Right lobe of liver (tissue), 6 donors: ENCODE measurements around the gene WDR82. TPM values are rescaled to one million over a fixed set of nuclear protein-coding genes. Genes with fewer than 3 reads are reported as not detected.

Source experiments
- ATAC-seq, 4 donors: fragments of 200-7000 bp; cut with Tn5 transposase; one replicate each; pipeline ENCODE4 v1.9.1; 2020; ENCODE audit warnings: mild to moderate bottlenecking in 4 of 4, moderate library complexity in 4 of 4
- DNase-seq, 3 donors: peaks; one replicate each; pipeline ENCODE4 v3.0.0-alpha.2; 2020
- H3K27ac ChIP-seq, 3 donors: fragments of 200-600 bp; one replicate each; pipeline ENCODE4 v1.8.0; 2022
- H3K27me3 ChIP-seq, 2 donors: fragments of 200-600 bp; one replicate each; pipeline ENCODE4 v1.8.0; 2022
- H3K36me3 ChIP-seq, 4 donors: fragments of 200-600 bp; sonication (generic) in 1 of 4; one replicate each; pipeline versions ENCODE4 v1.5.1 to v1.8.0; 2017 to 2022; ENCODE audit warnings: control low read depth in 1 of 4
- H3K4me1 ChIP-seq, 4 donors: fragments of 200-600 bp; sonication (generic) in 1 of 4; one replicate each; pipeline versions ENCODE4 v1.5.1 to v1.8.0; 2017 to 2022; ENCODE audit warnings: control low read depth in 1 of 4
- H3K4me3 ChIP-seq, 3 donors: fragments of 200-600 bp; one replicate each; pipeline ENCODE4 v1.8.0; 2022
- H3K9me3 ChIP-seq, 4 donors: fragments of 200-600 bp; sonication (generic) in 1 of 4; one replicate each; pipeline versions ENCODE4 v1.5.1 to v1.8.0; 2017 to 2022; ENCODE audit warnings: control low read depth in 1 of 4
- CTCF ChIP-seq, 4 donors: fragments of 200-600 bp in 3 of 4; fragments of 450-650 bp in 1 of 4; IDR thresholded peaks; one replicate each; pipeline versions ENCODE4 v1.5.1 to v1.8.0; 2016 to 2022; ENCODE audit warnings: antibody characterized with exemption in 4 of 4, mild to moderate bottlenecking in 2 of 4
- POLR2A ChIP-seq: fragments of 450-650 bp; IDR thresholded peaks from one replicate; pipeline ENCODE4 v1.6.1; 2017; ENCODE audit warnings: antibody characterized with exemption, mild to moderate bottlenecking
- WGBS: methylation state at CpG from one replicate; pipeline ENCODE4 v1.1.6; 2018; ENCODE audit warnings: low coverage, low lambda C conversion rate; ENCODE audit not compliant: insufficient coverage; ENCODE audit errors: missing lambda C conversion rate; 5-methylcytosine and 5-hydroxymethylcytosine counted together
- intact Hi-C, 2 donors: fragments of 100-400 bp; cut with DNase I; formaldehyde crosslinking; loops; one replicate each; pipeline versions ENCODE4 v1.11.2 to v1.14.1; 2022
- total RNA-seq, 6 experiments: library from RNA; depleted of rRNA in 2 of 6; stranded (reverse); fragments of >200 nt in 2 of 6; fragmentation: NEBNext Ultra II Directional in 3 of 6; extraction: Animal tissue kit (Norgen Biotek cat#: 25700) in 3 of 6; gene quantifications; one replicate each; pipeline versions ENCODE4 v1.1.0 to v1.2.4, GENCODE V29; 2016 to 2023
- donor health status: DM: no; HTN: yes; CAD: no.
- donor health status: DM: no; HTN: no; CAD: no.
- donor health status: DM: no; HTN: no; CAD: no.
- donor health status: DM: no; HTN: yes; CAD: no.
- donor health status: DM: no; HTN: yes; CAD: no.

The WDR82 gene
- total RNA-seq, 6 experiments from 2014 or later = 14.1 to 25.2 (median 20.7) TPM

- H3K4me1 ChIP-seq = peaks cover 0 to 47% (median 22%) of the 10 kb centered on the region in 4 donors
- H3K27me3 ChIP-seq = no peaks in the 10 kb centered on the region
- H3K36me3 ChIP-seq = peaks cover 10 to 33% (median 14%) of the 10 kb centered on the region in 4 donors
- H3K4me3 ChIP-seq = no peak overlapping the region
- no peaks in the 10 kb centered on the region for H3K9me3 ChIP-seq
- intact Hi-C loops = loop anchor here (5.0 kb wide), 1 partner anchor 110 kb away; no protein-coding TSS in a partner anchor
- no peak for ATAC-seq
- 78% methylated on average over 7 of the region's 28 CpGs for WGBS
- TF ChIP-seq POLR2A (no peak), CTCF (IDR thresholded peaks at IDR 0.05) (peak; percentile 12 to 26 (median 20))
- H3K27ac ChIP-seq = peak overlapping the region; percentile 12 to 94 (median 92)
- DNase-seq = no peak
Observed at GRCh38 chr3:52232279-52233107, 46.0 kb downstream of the WDR82 start.

- peak; percentile 96 to 99 (median 97) for TF ChIP-seq CTCF (IDR thresholded peaks at IDR 0.05)
- no peak for TF ChIP-seq POLR2A
- Histone ChIP-seq H3K4me3 (no peak overlapping the region), H3K27ac (no peak overlapping the region), H3K4me1 (peaks cover 0 to 39% (median 16%) of the 10 kb centered on the region in 4 donors), H3K27me3 (no peaks in the 10 kb centered on the region), H3K36me3 (peaks cover 10 to 33% (median 14%) of the 10 kb centered on the region in 4 donors), H3K9me3 (no peaks in the 10 kb centered on the region)
- DNase-seq = peak; percentile 87 to 89 (median 88)
- peak; percentile 65 to 73 (median 66) for ATAC-seq
- WGBS = 0% methylated on average over 4 of the region's 34 CpGs
- intact Hi-C loops = loop anchor here (5.0 kb wide), 1 partner anchor 111 kb away; no protein-coding TSS in a partner anchor
Observed at GRCh38 chr3:52231502-52232278, 46.8 kb downstream of the WDR82 start.

GRCh38 chr3:52230889-52231499 is 47.5 kb downstream of the WDR82 start:
- Histone ChIP-seq H3K36me3 (peaks cover 10 to 33% (median 14%) of the 10 kb centered on the region in 4 donors), H3K27me3 (no peaks in the 10 kb centered on the region), H3K4me3 (no peak overlapping the region), H3K27ac (no peak overlapping the region), H3K4me1 (peaks cover 0 to 34% (median 14%) of the 10 kb centered on the region in 4 donors), H3K9me3 (no peaks in the 10 kb centered on the region)
- ATAC-seq = no peak
- TF ChIP-seq POLR2A = no peak
- TF ChIP-seq CTCF (IDR thresholded peaks at IDR 0.05) = no peak
- intact Hi-C loops = loop anchor here (5.0 kb wide), 1 partner anchor 111 kb away; no protein-coding TSS in a partner anchor
- 20% methylated on average over 1 of the region's 16 CpGs for WGBS
- DNase-seq = no peak

GRCh38 chr3:52230461-52230860 is 48.0 kb downstream of the WDR82 start:
- peaks cover 0 to 34% (median 14%) of the 10 kb centered on the region in 4 donors for H3K4me1 ChIP-seq
- no peaks in the 10 kb centered on the region for H3K9me3 ChIP-seq
- no peak overlapping the region for H3K27ac ChIP-seq
- TF ChIP-seq POLR2A (no peak), CTCF (IDR thresholded peaks at IDR 0.05) (no peak)
- WGBS = 90% methylated on average over 2 of the region's 6 CpGs
- intact Hi-C loops = loop anchor here (5.0 kb wide), 1 partner anchor 112 kb away; no protein-coding TSS in a partner anchor
- peaks cover 10 to 33% (median 14%) of the 10 kb centered on the region in 4 donors for H3K36me3 ChIP-seq
- ATAC-seq = no peak
- no peaks in the 10 kb centered on the region for H3K27me3 ChIP-seq
- no peak overlapping the region for H3K4me3 ChIP-seq
- no peak for DNase-seq
